ENCODE measurements around the gene ADARB1. TPM values are rescaled to one million over a fixed set of nuclear protein-coding genes. Genes with fewer than 3 reads are reported as not detected.

The ADARB1 gene
- polyA plus RNA-seq, 1 donor (not counting 4 experiments of a cell fraction or from before 2014, with no cell fraction given), result 13.0 TPM

DNA sequence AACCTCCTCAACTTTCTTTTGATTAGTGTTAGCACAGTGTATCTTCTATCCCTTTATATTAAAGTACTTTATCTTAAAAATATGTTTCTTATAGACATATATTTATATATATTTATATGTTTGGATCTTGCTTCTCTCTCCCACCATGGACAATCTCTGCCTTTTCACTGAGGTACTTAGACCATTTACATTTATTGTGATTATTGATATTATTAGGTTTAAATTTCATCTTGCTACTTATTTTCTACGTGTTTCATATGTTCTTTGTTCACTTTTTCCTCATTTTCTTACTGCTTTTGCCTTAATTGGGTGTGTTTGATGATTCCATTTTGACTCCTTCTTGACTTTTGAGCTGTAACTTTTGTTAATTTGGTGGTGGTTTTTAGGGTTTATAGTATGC, 142.6 kb downstream of the ADARB1 start:
- Histone ChIP-seq H4K20me1 (ENCODE audit: control insufficient read depth, extremely low read depth, insufficient read depth, low read length) (no peaks in the 10 kb centered on the region), H3K79me2 (ENCODE audit: control insufficient read depth, insufficient read depth, low read length) (no peaks in the 10 kb centered on the region), H3K27me3 (ENCODE audit: control insufficient read depth, extremely low read depth, insufficient read depth, low read length) (no peaks in the 10 kb centered on the region), H3K9ac (ENCODE audit: control insufficient read depth, extremely low read depth, insufficient read depth, low read length) (no peak overlapping the region), H3K4me1 (ENCODE audit: control insufficient read depth, extremely low read depth, insufficient read depth, low read length) (peaks cover 4% of the 10 kb centered on the region), H3K9me1 (ENCODE audit: control insufficient read depth, extremely low read depth, insufficient read depth, low read length) (no peaks in the 10 kb centered on the region), H3K27ac (ENCODE audit: control insufficient read depth, insufficient read depth, low read length) (no peak overlapping the region), H2AFZ (ENCODE audit: control insufficient read depth, low read length) (no peak overlapping the region), H3K36me3 (ENCODE audit: control insufficient read depth in 2 of 2, extremely low read depth in 1 of 2, insufficient read depth in 2 of 2, low read length in 2 of 2) (peaks cover 3 to 7% of the 10 kb centered on the region in 2 experiments), H3K4me3 (ENCODE audit: control insufficient read depth in 2 of 3, extremely low read depth in 1 of 3, insufficient read depth in 2 of 3, low read depth in 1 of 3, low read length in 3 of 3) (no peak overlapping the region), H3K4me2 (ENCODE audit: control insufficient read depth, extremely low read depth, insufficient read depth, low read depth, low read length) (no peak overlapping the region), H3K9me3 (ENCODE audit: control insufficient read depth, low read depth, low read length) (no peaks in the 10 kb centered on the region)
- DNase-seq (ENCODE audit: low read depth, low spot score), result no peak
- dilution Hi-C loops (cut with MboI; ENCODE audit: extremely low pct_ligation_motif_present, low sequenced_read_pairs), result no loop called here
- FAIRE-seq, result no peak
- no peak for TF ChIP-seq EZH2 (IDR thresholded peaks at IDR 0.05; ENCODE audit: low read length)
- TF ChIP-seq CTCF (optimal IDR thresholded peaks at IDR 0.05 in 1 of 3, IDR thresholded peaks at IDR 0.05 in 1 of 3, conservative IDR thresholded peaks at IDR 0.05 in 1 of 3; ENCODE audit: extremely low read depth in 1 of 3, insufficient read depth in 2 of 3, low read length in 3 of 3), result no peak

DNA sequence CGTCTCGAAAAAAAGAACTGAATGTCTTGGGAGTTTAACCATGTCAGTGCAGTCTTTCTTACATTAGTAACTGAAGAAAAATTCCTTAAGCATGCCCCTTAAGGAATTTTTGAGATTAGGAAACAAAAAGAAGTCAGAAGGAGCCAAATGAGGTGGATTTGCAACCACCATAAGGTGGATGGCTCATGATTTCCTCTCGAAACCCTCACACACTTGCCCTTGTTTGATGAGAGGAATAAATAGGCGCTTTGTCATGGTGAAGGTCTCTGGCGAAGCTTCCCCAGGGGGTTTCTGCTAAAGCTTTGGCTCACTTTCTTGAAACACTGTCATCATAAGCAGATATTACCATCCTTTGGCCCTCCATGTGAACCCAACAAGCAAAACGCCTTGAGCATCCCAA, 145.1 kb downstream of the ADARB1 start:
- Histone ChIP-seq H3K27me3 (ENCODE audit: control insufficient read depth, extremely low read depth, insufficient read depth, low read length) (no peaks in the 10 kb centered on the region), H3K9ac (ENCODE audit: control insufficient read depth, extremely low read depth, insufficient read depth, low read length) (no peak overlapping the region), H4K20me1 (ENCODE audit: control insufficient read depth, extremely low read depth, insufficient read depth, low read length) (no peaks in the 10 kb centered on the region), H3K27ac (ENCODE audit: control insufficient read depth, insufficient read depth, low read length) (no peak overlapping the region), H3K79me2 (ENCODE audit: control insufficient read depth, insufficient read depth, low read length) (no peaks in the 10 kb centered on the region), H3K4me1 (ENCODE audit: control insufficient read depth, extremely low read depth, insufficient read depth, low read length) (peaks cover 4% of the 10 kb centered on the region), H3K36me3 (ENCODE audit: control insufficient read depth in 2 of 2, extremely low read depth in 1 of 2, insufficient read depth in 2 of 2, low read length in 2 of 2) (peaks cover 3 to 9% of the 10 kb centered on the region in 2 experiments), H3K4me2 (ENCODE audit: control insufficient read depth, extremely low read depth, insufficient read depth, low read depth, low read length) (no peak overlapping the region), H3K4me3 (ENCODE audit: control insufficient read depth in 2 of 3, extremely low read depth in 1 of 3, insufficient read depth in 2 of 3, low read depth in 1 of 3, low read length in 3 of 3) (no peak overlapping the region), H3K9me3 (ENCODE audit: control insufficient read depth, low read depth, low read length) (no peaks in the 10 kb centered on the region), H3K9me1 (ENCODE audit: control insufficient read depth, extremely low read depth, insufficient read depth, low read length) (no peaks in the 10 kb centered on the region), H2AFZ (ENCODE audit: control insufficient read depth, low read length) (no peak overlapping the region)
- dilution Hi-C loops (cut with MboI; ENCODE audit: extremely low pct_ligation_motif_present, low sequenced_read_pairs), result no loop called here
- no peak for FAIRE-seq
- DNase-seq (ENCODE audit: low read depth, low spot score), result no peak
- TF ChIP-seq CTCF (optimal IDR thresholded peaks at IDR 0.05 in 1 of 3, IDR thresholded peaks at IDR 0.05 in 1 of 3, conservative IDR thresholded peaks at IDR 0.05 in 1 of 3; ENCODE audit: extremely low read depth in 1 of 3, insufficient read depth in 2 of 3, low read length in 3 of 3) (no peak), EZH2 (IDR thresholded peaks at IDR 0.05; ENCODE audit: low read length) (no peak)
